ENCODE results near the gene ANKRD31. TPM values are rescaled to one million over a fixed set of nuclear protein-coding genes. Genes with fewer than 3 reads are reported as not detected.
A peak's percentile ranks its signal among the peaks of the same experiment; 100 is the strongest.

ANKRD31 gene
- total RNA-seq, 1 experiment from 2014 or later: 0.28 TPM

- Mint-ChIP-seq H3K4me3 (ENCODE audit: unreplicated experiment) (no peak overlapping the region), H3K27ac (ENCODE audit: low read depth, unreplicated experiment) (no peak overlapping the region), H3K36me3 (ENCODE audit: insufficient read depth, unreplicated experiment) (no peaks in the 10 kb centered on the region), H3K27me3 (ENCODE audit: insufficient read depth, unreplicated experiment) (no peaks in the 10 kb centered on the region), H3K9me3 (ENCODE audit: unreplicated experiment) (no peaks in the 10 kb centered on the region), H3K4me1 (ENCODE audit: insufficient read depth, unreplicated experiment) (no peaks in the 10 kb centered on the region)
- ChIA-PET POLR2A (interaction anchor here (0.7 kb wide), 1 partner anchor 341 kb away, joined by 3 read pairs; no protein-coding TSS in a partner anchor), CTCF (interaction anchor here (0.6 to 1.9 kb wide), 4 partner anchors 9 to 133 kb away, joined by 3 to 6 read pairs (median 4); no protein-coding TSS in a partner anchor)
- intact Hi-C loops (cut with micrococcal nuclease): loop anchor here (10.0 kb wide), 1 partner anchor 176 kb away; the partner anchor contains the start of gene ANKRD31
- TF ChIP-seq CTCF (IDR thresholded peaks at IDR 0.05; ENCODE audit: unreplicated experiment): no peak
- BruUV-seq (replicated peaks): no TSS peak
- DNase-seq (ENCODE audit: unreplicated experiment): no peak
Measured at GRCh38 chr5:75058986-75059535, 177.6 kb downstream of the ANKRD31 start.

- Mint-ChIP-seq H3K4me3 (ENCODE audit: unreplicated experiment) (no peak overlapping the region), H3K4me1 (ENCODE audit: insufficient read depth, unreplicated experiment) (no peaks in the 10 kb centered on the region), H3K27ac (ENCODE audit: low read depth, unreplicated experiment) (no peak overlapping the region), H3K9me3 (ENCODE audit: unreplicated experiment) (no peaks in the 10 kb centered on the region), H3K27me3 (ENCODE audit: insufficient read depth, unreplicated experiment) (no peaks in the 10 kb centered on the region), H3K36me3 (ENCODE audit: insufficient read depth, unreplicated experiment) (no peaks in the 10 kb centered on the region)
- no peak for TF ChIP-seq CTCF (IDR thresholded peaks at IDR 0.05; ENCODE audit: unreplicated experiment)
- CTCF ChIA-PET: interaction anchor here (1.9 kb wide), 1 partner anchor 7 kb away, joined by 4 read pairs; no protein-coding TSS in a partner anchor
- POLR2A ChIA-PET: interaction anchor here (0.6 kb wide), 1 partner anchor 55 kb away, joined by 3 read pairs; no protein-coding TSS in a partner anchor
- no peak for DNase-seq (ENCODE audit: unreplicated experiment)
- no TSS peak for BruUV-seq (replicated peaks)
- intact Hi-C loops (cut with micrococcal nuclease): loop anchor here (10.0 kb wide), 1 partner anchor 177 kb away; the partner anchor contains the start of gene ANKRD31
Measured at GRCh38 chr5:75057561-75057960, 179.1 kb downstream of the ANKRD31 start.

GRCh38 chr5:75055727-75056144, 180.9 kb downstream of the ANKRD31 start:
- no TSS peak for BruUV-seq (replicated peaks)
- Mint-ChIP-seq H3K4me3 (ENCODE audit: unreplicated experiment) (no peak overlapping the region), H3K36me3 (ENCODE audit: insufficient read depth, unreplicated experiment) (peaks cover 6% of the 10 kb centered on the region), H3K27ac (ENCODE audit: low read depth, unreplicated experiment) (no peak overlapping the region), H3K9me3 (ENCODE audit: unreplicated experiment) (no peaks in the 10 kb centered on the region), H3K4me1 (ENCODE audit: insufficient read depth, unreplicated experiment) (peaks cover 14% of the 10 kb centered on the region), H3K27me3 (ENCODE audit: insufficient read depth, unreplicated experiment) (no peaks in the 10 kb centered on the region)
- CTCF ChIA-PET: interaction anchor here (0.5 to 2.5 kb wide), 5 partner anchors 17 to 210 kb away, joined by 3 to 7 read pairs (median 5); no protein-coding TSS in a partner anchor
- TF ChIP-seq CTCF (IDR thresholded peaks at IDR 0.05; ENCODE audit: unreplicated experiment): no peak
- intact Hi-C loops (cut with micrococcal nuclease): loop anchor here (10.0 kb wide), 1 partner anchor 179 kb away; the partner anchor contains the start of gene ANKRD31
- DNase-seq (ENCODE audit: unreplicated experiment): no peak
- POLR2A ChIA-PET: interaction anchor here (1.1 kb wide), 1 partner anchor 9 kb away, joined by 3 read pairs; no protein-coding TSS in a partner anchor

GRCh38 chr5:75054134-75054930, 182.3 kb downstream of the ANKRD31 start:
- DNase-seq (ENCODE audit: unreplicated experiment): no peak
- Mint-ChIP-seq H3K36me3 (ENCODE audit: insufficient read depth, unreplicated experiment) (peaks cover 6% of the 10 kb centered on the region), H3K4me3 (ENCODE audit: unreplicated experiment) (peak overlapping the region; percentile 87), H3K9me3 (ENCODE audit: unreplicated experiment) (no peaks in the 10 kb centered on the region), H3K4me1 (ENCODE audit: insufficient read depth, unreplicated experiment) (peaks cover 25% of the 10 kb centered on the region), H3K27ac (ENCODE audit: low read depth, unreplicated experiment) (peak overlapping the region; percentile 79), H3K27me3 (ENCODE audit: insufficient read depth, unreplicated experiment) (no peaks in the 10 kb centered on the region)
- POLR2A ChIA-PET: interaction anchor here (0.6 to 2.7 kb wide), 19 partner anchors 8 to 670 kb away, joined by 3 to 20 read pairs (median 4); partner anchors contain the start of genes ANKRD31 and HMGCR
- CTCF ChIA-PET: interaction anchor here (0.6 to 2.5 kb wide), 18 partner anchors 10 to 1613 kb away, joined by 3 to 12 read pairs (median 4); no protein-coding TSS in a partner anchor
- TF ChIP-seq CTCF (IDR thresholded peaks at IDR 0.05; ENCODE audit: unreplicated experiment): no peak
- intact Hi-C loops (cut with micrococcal nuclease): loop anchor here (5.0 to 10.0 kb wide), 4 partner anchors 58 to 180 kb away; partner anchors contain the start of gene ANKRD31
- BruUV-seq (replicated peaks): no TSS peak
